ENCODE results near the gene OTUD6A. TPM values are rescaled to one million over a fixed set of nuclear protein-coding genes. Genes with fewer than 3 reads are reported as not detected.
A peak's percentile ranks its signal among the peaks of the same experiment; 100 is the strongest.

The OTUD6A gene
- total RNA-seq, 2 donors from 2014 or later = not detected

DNA sequence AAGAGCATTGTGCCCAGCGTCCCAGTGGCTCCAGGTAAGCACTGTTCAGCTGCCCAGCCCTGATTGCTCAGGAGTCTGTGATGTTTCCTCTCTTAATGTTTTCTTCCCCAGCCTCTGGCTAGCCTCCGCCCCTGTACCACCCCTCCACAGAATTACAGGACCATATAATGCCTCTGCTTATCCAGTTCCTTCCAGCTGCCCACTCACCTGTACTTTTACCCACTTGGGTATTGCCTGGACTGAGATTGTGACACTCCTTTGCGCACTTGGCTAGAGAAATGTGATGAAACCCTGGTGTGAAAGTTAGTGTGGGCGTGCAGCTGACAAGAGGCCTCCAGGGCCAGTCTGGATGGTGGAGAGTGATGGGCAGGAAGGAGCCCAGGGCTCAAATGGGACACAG, 12.3 kb upstream of the OTUD6A start, which contains the start of gene AWAT2:
Gene AWAT2 (minus strand): TSS at position 14 of the 400 bp plus-strand sequence. CDS start 6 bp downstream, at position 8.
- no peaks in the 10 kb centered on the region for H3K9me3 ChIP-seq
- no peaks in the 10 kb centered on the region for H3K36me3 ChIP-seq
- H3K4me1 ChIP-seq = no peaks in the 10 kb centered on the region
- no peak within 1 kb of the TSS for H3K4me3 ChIP-seq
- no peak within 1 kb of the TSS for H3K27ac ChIP-seq
- H3K27me3 ChIP-seq = no peaks in the 10 kb centered on the region
- TF ChIP-seq, protein P1, sequence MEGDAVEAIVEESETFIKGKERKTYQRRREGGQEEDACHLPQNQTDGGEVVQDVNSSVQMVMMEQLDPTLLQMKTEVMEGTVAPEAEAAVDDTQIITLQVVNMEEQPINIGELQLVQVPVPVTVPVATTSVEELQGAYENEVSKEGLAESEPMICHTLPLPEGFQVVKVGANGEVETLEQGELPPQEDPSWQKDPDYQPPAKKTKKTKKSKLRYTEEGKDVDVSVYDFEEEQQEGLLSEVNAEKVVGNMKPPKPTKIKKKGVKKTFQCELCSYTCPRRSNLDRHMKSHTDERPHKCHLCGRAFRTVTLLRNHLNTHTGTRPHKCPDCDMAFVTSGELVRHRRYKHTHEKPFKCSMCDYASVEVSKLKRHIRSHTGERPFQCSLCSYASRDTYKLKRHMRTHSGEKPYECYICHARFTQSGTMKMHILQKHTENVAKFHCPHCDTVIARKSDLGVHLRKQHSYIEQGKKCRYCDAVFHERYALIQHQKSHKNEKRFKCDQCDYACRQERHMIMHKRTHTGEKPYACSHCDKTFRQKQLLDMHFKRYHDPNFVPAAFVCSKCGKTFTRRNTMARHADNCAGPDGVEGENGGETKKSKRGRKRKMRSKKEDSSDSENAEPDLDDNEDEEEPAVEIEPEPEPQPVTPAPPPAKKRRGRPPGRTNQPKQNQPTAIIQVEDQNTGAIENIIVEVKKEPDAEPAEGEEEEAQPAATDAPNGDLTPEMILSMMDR (IDR thresholded peaks at IDR 0.05) = no peak
- DNase-seq (ENCODE audit: low spot score) = no peak

DNA sequence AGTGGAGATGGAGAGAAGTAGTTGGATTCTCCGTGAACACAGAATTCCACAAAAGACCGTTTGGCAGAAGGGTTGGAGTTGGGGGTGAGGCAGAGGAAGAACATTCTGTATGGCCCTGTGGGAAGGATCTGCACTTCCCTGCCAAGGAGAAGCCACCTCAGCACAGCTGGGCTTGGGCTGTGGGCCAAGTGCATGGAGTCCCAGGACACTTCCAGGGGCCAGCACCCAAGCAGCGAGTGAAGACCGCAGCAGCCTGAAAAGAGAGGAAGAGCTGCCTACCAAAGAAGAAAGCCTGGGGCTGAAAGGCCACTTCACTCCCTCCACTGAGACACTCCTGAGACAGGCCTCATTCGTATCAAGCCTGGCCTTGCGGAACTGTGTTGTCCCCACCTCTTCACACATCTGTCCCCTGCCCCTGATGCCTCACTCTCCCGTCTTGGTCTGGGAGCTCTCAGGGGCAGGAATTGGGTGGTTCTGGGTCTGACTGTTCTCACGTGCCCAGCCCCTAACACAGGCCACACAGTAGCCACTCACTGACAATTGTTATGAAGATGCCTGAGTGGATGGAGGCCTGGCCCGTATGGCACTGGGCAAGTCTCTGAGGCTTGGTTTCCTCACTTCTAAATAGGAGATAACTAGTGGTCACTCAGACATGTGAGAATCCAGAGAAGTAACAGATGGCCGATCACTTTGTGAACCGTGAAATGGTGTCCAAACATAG, 9.2 kb upstream of the OTUD6A start:
- H3K9me3 ChIP-seq = no peaks in the 10 kb centered on the region
- H3K27me3 ChIP-seq = no peaks in the 10 kb centered on the region
- no peak overlapping the region for H3K27ac ChIP-seq
- no peak overlapping the region for H3K4me3 ChIP-seq
- TF ChIP-seq, protein P1 (IDR thresholded peaks at IDR 0.05) = no peak
- no peak for DNase-seq (ENCODE audit: low spot score)
- H3K36me3 ChIP-seq = no peaks in the 10 kb centered on the region
- no peaks in the 10 kb centered on the region for H3K4me1 ChIP-seq

DNA sequence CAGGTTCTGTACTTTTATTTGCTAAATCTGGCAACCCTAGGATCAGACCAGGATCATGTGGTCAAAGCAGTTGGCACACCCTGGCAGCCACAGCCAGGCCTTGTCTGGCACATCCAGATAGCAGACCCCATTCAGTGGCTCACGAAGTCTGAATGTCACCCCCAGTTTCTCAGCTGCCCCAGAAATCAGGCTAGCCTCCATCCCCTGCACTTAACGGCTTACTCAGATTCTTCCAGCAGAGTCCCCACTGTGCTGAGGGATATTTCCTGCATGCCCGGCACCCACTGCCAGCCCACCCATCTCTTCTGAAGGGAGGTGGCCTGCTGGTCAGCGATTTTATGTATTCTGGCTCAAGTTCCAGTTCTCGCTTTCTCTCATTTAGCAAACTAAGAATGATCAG, 7.9 kb upstream of the OTUD6A start:
- Histone ChIP-seq H3K9me3 (no peaks in the 10 kb centered on the region), H3K27me3 (no peaks in the 10 kb centered on the region), H3K27ac (no peak overlapping the region), H3K4me1 (no peaks in the 10 kb centered on the region), H3K4me3 (no peak overlapping the region), H3K36me3 (no peaks in the 10 kb centered on the region)
- TF ChIP-seq, protein P1 (IDR thresholded peaks at IDR 0.05) = no peak
- DNase-seq (ENCODE audit: low spot score) = no peak

DNA sequence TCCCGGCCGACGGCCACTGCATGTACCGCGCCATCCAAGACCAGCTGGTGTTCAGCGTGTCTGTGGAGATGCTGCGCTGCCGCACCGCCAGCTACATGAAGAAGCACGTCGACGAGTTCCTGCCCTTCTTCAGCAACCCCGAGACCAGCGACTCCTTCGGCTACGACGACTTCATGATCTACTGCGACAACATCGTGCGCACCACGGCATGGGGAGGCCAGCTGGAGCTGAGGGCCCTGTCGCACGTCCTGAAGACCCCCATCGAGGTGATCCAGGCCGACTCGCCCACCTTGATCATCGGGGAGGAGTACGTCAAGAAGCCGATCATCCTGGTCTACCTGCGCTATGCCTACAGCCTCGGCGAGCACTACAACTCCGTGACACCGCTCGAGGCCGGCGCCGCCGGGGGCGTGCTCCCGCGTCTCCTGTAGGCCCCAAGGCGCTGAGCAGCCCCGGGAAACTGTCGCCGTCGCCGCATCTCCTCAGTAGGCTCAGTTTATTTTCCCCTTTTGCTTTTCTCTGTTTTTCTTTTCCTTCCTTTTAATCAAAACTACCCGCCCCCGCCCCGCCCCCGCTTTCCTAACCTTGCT, 799 bp downstream of the OTUD6A start:
- Histone ChIP-seq H3K4me3 (no peak overlapping the region), H3K4me1 (no peaks in the 10 kb centered on the region), H3K27ac (no peak overlapping the region), H3K27me3 (no peaks in the 10 kb centered on the region), H3K9me3 (no peaks in the 10 kb centered on the region), H3K36me3 (no peaks in the 10 kb centered on the region)
- DNase-seq (ENCODE audit: low spot score) = peak; percentile 42
- TF ChIP-seq, protein P1 (IDR thresholded peaks at IDR 0.05) = no peak

DNA sequence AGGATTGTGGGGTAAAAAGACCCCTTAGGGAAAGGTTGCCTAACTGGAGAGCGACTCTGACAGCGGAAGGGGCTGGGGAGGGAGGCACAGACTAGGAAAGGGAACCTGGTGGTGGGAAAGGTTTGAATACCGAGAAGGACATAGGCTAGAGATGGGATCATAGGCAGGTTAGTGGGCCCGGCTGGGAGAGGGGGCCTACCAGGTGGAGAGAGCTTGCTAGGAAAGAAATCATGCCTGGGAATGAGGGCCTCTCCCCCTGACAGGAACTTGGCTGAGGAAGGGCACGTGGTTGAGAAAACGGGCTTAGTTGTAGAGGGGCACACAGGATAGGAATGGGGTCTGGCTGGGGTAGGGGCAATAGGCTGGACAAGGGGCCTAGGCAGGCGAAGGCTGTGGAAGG, 4.4 kb downstream of the OTUD6A start:
- Histone ChIP-seq H3K36me3 (no peaks in the 10 kb centered on the region), H3K27ac (no peak overlapping the region), H3K9me3 (no peaks in the 10 kb centered on the region), H3K4me1 (no peaks in the 10 kb centered on the region), H3K27me3 (no peaks in the 10 kb centered on the region), H3K4me3 (no peak overlapping the region)
- no peak for DNase-seq (ENCODE audit: low spot score)
- TF ChIP-seq, protein P1 (IDR thresholded peaks at IDR 0.05) = no peak
